Loucy (cell line): Measurements from ENCODE around the gene PLEKHA5.

Experiments
- H2AFZ ChIP-seq: fragments of 200-600 bp; sonication (generic); 2 replicates; pipeline ENCODE4 v1.6.0; 2016; ENCODE audit warnings: antibody characterized with exemption, mild to moderate bottlenecking, low read length, moderate library complexity
- H3F3A ChIP-seq: fragments of 200-600 bp; 2 replicates; pipeline ENCODE4 v1.6.0; 2016; ENCODE audit warnings: antibody characterized with exemption, low read depth, mild to moderate bottlenecking
- H3K27me3 ChIP-seq: fragments of 200-600 bp; sonication (generic); 2 replicates; pipeline ENCODE4 v1.6.1; 2014; ENCODE audit warnings: low read length, mild to moderate bottlenecking; ENCODE audit not compliant: insufficient read depth, poor library complexity, severe bottlenecking
- H3K36me3 ChIP-seq: fragments of 200-600 bp; sonication (generic); 2 replicates; pipeline ENCODE4 v1.6.1; 2016; ENCODE audit warnings: low read length; ENCODE audit not compliant: insufficient read depth
- H3K4me1 ChIP-seq: fragments of 200-600 bp; sonication (generic); 2 replicates; pipeline ENCODE4 v1.5.1; 2014; ENCODE audit warnings: low read length, mild to moderate bottlenecking; ENCODE audit not compliant: insufficient read depth, poor library complexity, severe bottlenecking
- H3K4me2 ChIP-seq: fragments of 200-600 bp; sonication (generic); 2 replicates; pipeline ENCODE4 v1.6.0; 2014; ENCODE audit warnings: antibody characterized with exemption, low read length, low read depth, mild to moderate bottlenecking; ENCODE audit not compliant: poor library complexity, severe bottlenecking
- H3K4me3 ChIP-seq: fragments of 200-600 bp; sonication (generic); 2 replicates; pipeline ENCODE4 v1.5.1; 2014; ENCODE audit warnings: low read length, mild to moderate bottlenecking, mixed read lengths; ENCODE audit not compliant: poor library complexity, severe bottlenecking
- H3K79me2 ChIP-seq: fragments of 200-600 bp; sonication (generic); 2 replicates; pipeline ENCODE4 v1.6.1; 2014; ENCODE audit warnings: low read length; ENCODE audit not compliant: insufficient read depth
- H3K9ac ChIP-seq: fragments of 200-600 bp; sonication (generic); 2 replicates; pipeline ENCODE4 v1.6.0; 2014; ENCODE audit warnings: mild to moderate bottlenecking, low read depth, low read length, moderate library complexity; ENCODE audit not compliant: poor library complexity, severe bottlenecking
- H3K9me2 ChIP-seq: fragments of 200-600 bp; sonication (generic); replicated peaks from 2 replicates; pipeline ENCODE4 v1.6.1; 2016; ENCODE audit warnings: low read depth, low read length, mixed read lengths
- H3K9me3 ChIP-seq: fragments of 200-600 bp; sonication (generic); 2 replicates; pipeline ENCODE4 v1.6.1; 2014; ENCODE audit warnings: mild to moderate bottlenecking, antibody characterized with exemption, low read length, low read depth; ENCODE audit not compliant: insufficient read depth
- H4K20me1 ChIP-seq: fragments of 200-600 bp; sonication (generic); 2 replicates; pipeline ENCODE4 v1.6.0; 2014; ENCODE audit warnings: antibody characterized with exemption, low read length, mild to moderate bottlenecking; ENCODE audit not compliant: insufficient read depth, poor library complexity, severe bottlenecking
- CTCF ChIP-seq: fragments of 200-600 bp; sonication (generic); conservative IDR thresholded peaks from 2 replicates; pipeline ENCODE4 v1.5.1; 2014; ENCODE audit warnings: mild to moderate bottlenecking, antibody characterized with exemption, low read length
- EZH2phosphoT487 ChIP-seq: fragments of 200-600 bp; IDR thresholded peaks from 2 replicates; pipeline ENCODE4 v1.6.1; 2018; ENCODE audit warnings: antibody characterized with exemption, mild to moderate bottlenecking, moderate library complexity, borderline replicate concordance

PLEKHA5 gene

GRCh38 chr12:19142499-19142898 is 13.0 kb downstream of the PLEKHA5 start:
- no peaks in the 10 kb centered on the region for H3K9me3 ChIP-seq
- no peaks in the 10 kb centered on the region for H4K20me1 ChIP-seq
- H3K4me3 ChIP-seq = no peak overlapping the region
- H3K79me2 ChIP-seq = no peaks in the 10 kb centered on the region
- TF ChIP-seq CTCF (no peak), EZH2phosphoT487 (no peak)
- no peak overlapping the region for H3K4me2 ChIP-seq
- H3K9ac ChIP-seq = no peak overlapping the region
- H3K36me3 ChIP-seq = no peaks in the 10 kb centered on the region
- no peaks in the 10 kb centered on the region for H3K27me3 ChIP-seq
- H3K4me1 ChIP-seq = no peaks in the 10 kb centered on the region
- no peaks in the 10 kb centered on the region for H3F3A ChIP-seq
- H2AFZ ChIP-seq = no peak overlapping the region
- no peaks in the 10 kb centered on the region for H3K9me2 ChIP-seq

GRCh38 chr12:19144287-19144686 is 14.8 kb downstream of the PLEKHA5 start:
- Histone ChIP-seq H3K4me3 (no peak overlapping the region), H4K20me1 (no peaks in the 10 kb centered on the region), H3F3A (no peaks in the 10 kb centered on the region), H3K79me2 (no peaks in the 10 kb centered on the region), H3K9me3 (no peaks in the 10 kb centered on the region), H3K36me3 (no peaks in the 10 kb centered on the region), H2AFZ (no peak overlapping the region), H3K4me1 (no peaks in the 10 kb centered on the region), H3K9ac (no peak overlapping the region), H3K4me2 (no peak overlapping the region), H3K9me2 (no peaks in the 10 kb centered on the region), H3K27me3 (no peaks in the 10 kb centered on the region)
- no peak for TF ChIP-seq CTCF
- no peak for TF ChIP-seq EZH2phosphoT487

- no peaks in the 10 kb centered on the region for H3K9me3 ChIP-seq
- H3K36me3 ChIP-seq = no peaks in the 10 kb centered on the region
- H3F3A ChIP-seq = no peaks in the 10 kb centered on the region
- no peak overlapping the region for H3K4me3 ChIP-seq
- TF ChIP-seq CTCF = no peak
- no peak for TF ChIP-seq EZH2phosphoT487
- no peaks in the 10 kb centered on the region for H3K9me2 ChIP-seq
- H3K4me2 ChIP-seq = no peak overlapping the region
- no peaks in the 10 kb centered on the region for H3K79me2 ChIP-seq
- no peak overlapping the region for H2AFZ ChIP-seq
- H3K27me3 ChIP-seq = no peaks in the 10 kb centered on the region
- no peak overlapping the region for H3K9ac ChIP-seq
- H3K4me1 ChIP-seq = no peaks in the 10 kb centered on the region
- H4K20me1 ChIP-seq = no peaks in the 10 kb centered on the region
Measured at GRCh38 chr12:19144985-19145384, 15.5 kb downstream of the PLEKHA5 start.
